ENCODE data around the gene SPOCK3. TPM values are rescaled to one million over a fixed set of nuclear protein-coding genes. Genes with fewer than 3 reads are reported as not detected.

SPOCK3 gene
- total and polyA plus RNA-seq, 10 of the 15 experiments (the other 5 are each of a cell fraction or from before 2014, with no cell fraction given), result 0.06 to 0.39 (median 0.09) TPM; not detected in 5

- TF ChIP-seq CHD4 (IDR thresholded peaks at IDR 0.05) (no peak), NKRF (conservative IDR thresholded peaks at IDR 0.05) (no peak), SKIL (IDR thresholded peaks at IDR 0.05; ENCODE audit: low read depth, poor library complexity, severe bottlenecking) (no peak), E2F4 (IDR thresholded peaks at IDR 0.05; ENCODE audit: low read depth, low read length) (no peak), SIX5 (IDR thresholded peaks at IDR 0.05; ENCODE audit: low read depth, low read length, severe bottlenecking) (no peak), NFIC (IDR thresholded peaks at IDR 0.05; ENCODE audit: low read depth, low read length) (peak; percentile 89; the same call in 1 of the 2 replicates), PAX5 (IDR thresholded peaks at IDR 0.05; ENCODE audit: borderline replicate concordance, low read depth, low read length) (no peak), SMC3 (IDR thresholded peaks at IDR 0.05; ENCODE audit: borderline replicate concordance, low read length) (no peak), CREB1 (IDR thresholded peaks at IDR 0.05; ENCODE audit: low read depth) (no peak), CEBPB (IDR thresholded peaks at IDR 0.05; ENCODE audit: borderline replicate concordance in 1 of 2, low read depth in 2 of 2, low read length in 2 of 2) (no peak), MTA3 (IDR thresholded peaks at IDR 0.05; ENCODE audit: borderline replicate concordance, low read length) (no peak), SUPT20H (IDR thresholded peaks at IDR 0.05; ENCODE audit: borderline replicate concordance, control insufficient read depth, low read depth, low read length) (no peak), CREM (IDR thresholded peaks at IDR 0.05; ENCODE audit: low read depth) (peak; percentile 62; the same call in 1 of the 2 replicates), CHD1 (IDR thresholded peaks at IDR 0.05; ENCODE audit: low read depth, low read length) (no peak), CEBPZ (IDR thresholded peaks at IDR 0.05; ENCODE audit: low read depth, low read length) (no peak), ZBED1 (IDR thresholded peaks at IDR 0.05; ENCODE audit: borderline replicate concordance) (no peak), IKZF1 (conservative IDR thresholded peaks at IDR 0.05) (no peak), GATAD2B (conservative IDR thresholded peaks at IDR 0.05; ENCODE audit: low read depth) (no peak), BCL11A (IDR thresholded peaks at IDR 0.05; ENCODE audit: low read depth, low read length) (peak; percentile 22; the same call in 1 of the 2 replicates), FOXM1 (IDR thresholded peaks at IDR 0.05; ENCODE audit: low read depth, low read length) (peak; percentile 72; the same call in 1 of the 2 replicates), EED (IDR thresholded peaks at IDR 0.05; ENCODE audit: low read depth) (no peak), PML (IDR thresholded peaks at IDR 0.05; ENCODE audit: low read length) (no peak), PAX8 (IDR thresholded peaks at IDR 0.05) (no peak)
Observed at GRCh38 chr4:167119392-167119791, 114.9 kb downstream of the SPOCK3 start (continued).

Data from GM12878 (cell line).